ENCODE measurements around the gene PLCB1. TPM values are rescaled to one million over a fixed set of nuclear protein-coding genes. Genes with fewer than 3 reads are reported as not detected.
"Not testable (repeated sequence)": the region's sequence is repeated elsewhere in the genome, so short reads cannot be mapped to it uniquely, and the experiment has no call there.

Gene PLCB1
- polyA plus RNA-seq, 3 donors, result 36.5 to 51.1 (median 46.4) TPM

- DNase-seq (ENCODE audit: extremely low read depth in 1 of 11, low read depth in 9 of 11, low spot score in 4 of 11), result no peak
Observed at GRCh38 chr20:8812817-8813216, 680.8 kb downstream of the PLCB1 start.

GRCh38 chr20:8815208-8815607 lies 683.1 kb downstream of the PLCB1 start:
- DNase-seq (ENCODE audit: extremely low read depth in 1 of 11, low read depth in 9 of 11, low spot score in 4 of 11), result no peak

- DNase-seq (ENCODE audit: extremely low read depth in 1 of 11, low read depth in 9 of 11, low spot score in 4 of 11), result no peak
Observed at GRCh38 chr20:8829256-8829655, 697.2 kb downstream of the PLCB1 start.

- not testable (repeated sequence) for DNase-seq (ENCODE audit: extremely low read depth in 1 of 11, low read depth in 9 of 11, low spot score in 4 of 11)
Observed at GRCh38 chr20:8834294-8834693, 702.2 kb downstream of the PLCB1 start.

GRCh38 chr20:8834851-8835250 lies 702.8 kb downstream of the PLCB1 start:
- DNase-seq (ENCODE audit: extremely low read depth in 1 of 11, low read depth in 9 of 11, low spot score in 4 of 11), result no peak

DNA sequence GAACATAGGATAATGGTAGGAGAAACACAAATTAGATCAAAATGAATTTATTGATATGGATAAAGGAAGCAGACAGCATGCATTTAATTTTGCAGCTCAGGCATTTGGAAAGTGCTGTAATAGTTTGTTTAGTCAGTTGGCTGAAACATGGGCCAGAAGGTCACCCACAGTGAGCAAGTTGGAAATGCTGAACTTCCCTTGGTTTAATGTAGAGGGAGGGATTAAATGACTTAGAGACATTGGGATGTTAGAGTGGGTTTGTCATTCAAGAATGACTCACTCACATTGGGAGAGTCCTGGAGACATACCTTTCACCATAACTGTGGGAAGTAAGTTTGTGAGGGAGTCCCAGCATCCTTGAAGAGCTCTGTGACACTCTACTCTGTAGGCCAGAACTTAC lies 705.3 kb downstream of the PLCB1 start:
- no peak for DNase-seq (ENCODE audit: extremely low read depth in 1 of 11, low read depth in 9 of 11, low spot score in 4 of 11)

DNA sequence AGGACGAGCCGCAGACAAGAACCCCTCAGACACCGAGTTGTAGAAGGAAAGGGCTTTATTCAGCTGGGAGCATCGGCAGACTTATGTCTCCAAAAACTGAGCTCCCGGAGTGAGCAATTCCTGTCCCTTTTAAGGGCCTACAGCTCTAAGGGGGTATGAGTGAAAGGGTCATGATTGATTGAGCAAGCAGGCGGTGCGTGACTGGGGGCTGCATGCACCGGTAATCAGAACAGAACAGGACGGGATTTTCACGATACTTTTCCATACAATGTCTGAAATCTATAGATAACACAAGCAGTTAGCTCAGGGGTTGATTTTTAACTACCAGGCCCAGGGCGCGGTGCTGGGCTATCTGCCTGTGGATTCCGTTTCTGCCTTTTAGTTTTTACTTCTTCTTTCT lies 710.5 kb downstream of the PLCB1 start:
- DNase-seq (ENCODE audit: extremely low read depth in 1 of 11, low read depth in 9 of 11, low spot score in 4 of 11), result no peak

- no peak for DNase-seq (ENCODE audit: extremely low read depth in 1 of 11, low read depth in 9 of 11, low spot score in 4 of 11)
Observed at GRCh38 chr20:8844179-8844578, 712.1 kb downstream of the PLCB1 start.

DNA sequence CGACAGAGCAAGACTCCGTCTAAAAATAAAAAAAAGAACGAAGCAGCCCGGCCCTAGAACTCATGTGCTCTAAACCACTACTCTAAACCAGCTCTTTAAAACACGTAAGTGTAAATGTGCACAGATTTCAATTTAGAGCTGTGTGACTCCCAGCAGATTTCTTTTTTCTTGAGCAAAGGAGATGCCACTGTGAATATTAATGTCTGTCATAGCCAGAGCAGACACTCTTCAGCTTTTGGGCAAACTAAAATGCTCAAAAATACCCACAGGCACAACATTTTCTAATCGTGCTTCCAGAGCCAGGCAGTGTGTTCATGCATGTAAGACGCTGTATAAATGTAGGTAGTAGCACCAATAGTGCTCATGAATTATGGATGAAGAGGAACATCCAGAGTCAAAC lies 717.9 kb downstream of the PLCB1 start:
- DNase-seq (ENCODE audit: extremely low read depth in 1 of 11, low read depth in 9 of 11, low spot score in 4 of 11), result no peak

GRCh38 chr20:8851446-8851845 lies 719.4 kb downstream of the PLCB1 start:
- no peak for DNase-seq (ENCODE audit: extremely low read depth in 1 of 11, low read depth in 9 of 11, low spot score in 4 of 11)

- DNase-seq (ENCODE audit: extremely low read depth in 1 of 11, low read depth in 9 of 11, low spot score in 4 of 11), result not testable (repeated sequence)
Observed at GRCh38 chr20:8851919-8852318, 719.9 kb downstream of the PLCB1 start.

DNA sequence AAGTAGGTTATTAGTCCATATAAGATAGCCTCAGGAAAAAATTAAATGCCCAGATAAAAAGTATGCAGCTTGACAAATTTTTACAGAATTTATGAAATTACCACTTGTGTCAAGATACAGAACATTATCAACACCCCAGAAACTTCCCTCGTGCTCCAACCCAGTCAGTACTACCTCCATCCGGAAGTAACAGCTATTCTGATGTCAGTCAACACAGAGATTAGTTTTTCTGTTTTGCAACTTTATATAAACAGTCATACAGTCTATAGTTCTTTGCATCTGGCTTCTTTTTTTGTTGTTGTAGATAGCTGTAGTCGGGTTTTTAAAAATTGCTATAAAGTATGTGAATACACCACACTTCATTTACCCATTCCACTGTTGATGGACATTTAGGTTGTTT lies 721.1 kb downstream of the PLCB1 start:
- not testable (repeated sequence) for DNase-seq (ENCODE audit: extremely low read depth in 1 of 11, low read depth in 9 of 11, low spot score in 4 of 11)

- peak; percentile 52 to 83 (median 68) for DNase-seq (ENCODE audit: extremely low read depth in 1 of 11, low read depth in 9 of 11, low spot score in 4 of 11)
Observed at GRCh38 chr20:8853805-8854338, 721.8 kb downstream of the PLCB1 start.

- DNase-seq (ENCODE audit: extremely low read depth in 1 of 11, low read depth in 9 of 11, low spot score in 4 of 11), result peak in 4 of 11 donors; percentile 23 to 36 (median 29)
Observed at GRCh38 chr20:8854571-8854970, 722.5 kb downstream of the PLCB1 start.

- no peak for DNase-seq (ENCODE audit: extremely low read depth in 1 of 11, low read depth in 9 of 11, low spot score in 4 of 11)
Observed at GRCh38 chr20:8855315-8855714, 723.2 kb downstream of the PLCB1 start.

DNA sequence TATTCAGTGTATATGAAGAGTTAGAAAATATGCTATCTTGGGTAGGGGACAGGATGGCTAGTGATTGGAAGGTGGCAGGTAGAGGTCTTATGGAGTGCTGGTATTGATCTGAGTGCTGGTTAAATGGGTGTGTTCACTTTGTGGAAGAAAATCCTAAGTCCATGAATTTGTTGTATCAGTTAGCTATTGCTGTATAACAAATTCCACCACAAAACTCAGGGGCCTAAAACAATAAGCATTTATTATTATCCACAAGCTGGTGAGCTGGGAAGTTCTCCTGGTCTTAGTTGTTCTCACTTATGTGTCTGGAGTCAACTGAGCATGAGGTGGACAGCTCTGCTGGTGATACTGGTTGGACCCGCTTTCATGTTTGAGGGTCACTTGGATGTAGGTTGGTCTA lies 724.6 kb downstream of the PLCB1 start:
- DNase-seq (ENCODE audit: extremely low read depth in 1 of 11, low read depth in 9 of 11, low spot score in 4 of 11), result no peak

GRCh38 chr20:8858181-8858787 lies 726.2 kb downstream of the PLCB1 start:
- no peak for DNase-seq (ENCODE audit: extremely low read depth in 1 of 11, low read depth in 9 of 11, low spot score in 4 of 11)

GRCh38 chr20:8860011-8860495 lies 728.0 kb downstream of the PLCB1 start:
- no peak for DNase-seq (ENCODE audit: extremely low read depth in 1 of 11, low read depth in 9 of 11, low spot score in 4 of 11)

DNA sequence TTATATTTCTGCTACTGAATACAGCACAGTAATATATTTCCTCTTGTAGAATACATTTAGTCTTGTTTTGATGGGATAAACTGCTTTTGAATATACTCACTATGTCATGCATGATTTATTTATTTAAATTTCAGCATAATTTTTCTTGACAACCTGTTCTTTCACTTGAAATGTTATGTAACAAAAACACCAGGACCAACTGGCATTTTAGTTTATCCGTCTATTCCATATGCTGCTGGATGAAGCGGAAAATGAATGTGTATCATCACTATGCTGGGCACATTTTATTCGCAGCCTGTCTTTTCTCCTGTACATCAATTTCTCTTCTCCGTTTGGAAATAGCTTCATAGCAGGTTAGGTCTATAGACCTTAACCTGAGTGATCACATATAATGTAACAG lies 730.0 kb downstream of the PLCB1 start:
- no peak for DNase-seq (ENCODE audit: extremely low read depth in 1 of 11, low read depth in 9 of 11, low spot score in 4 of 11)

DNA sequence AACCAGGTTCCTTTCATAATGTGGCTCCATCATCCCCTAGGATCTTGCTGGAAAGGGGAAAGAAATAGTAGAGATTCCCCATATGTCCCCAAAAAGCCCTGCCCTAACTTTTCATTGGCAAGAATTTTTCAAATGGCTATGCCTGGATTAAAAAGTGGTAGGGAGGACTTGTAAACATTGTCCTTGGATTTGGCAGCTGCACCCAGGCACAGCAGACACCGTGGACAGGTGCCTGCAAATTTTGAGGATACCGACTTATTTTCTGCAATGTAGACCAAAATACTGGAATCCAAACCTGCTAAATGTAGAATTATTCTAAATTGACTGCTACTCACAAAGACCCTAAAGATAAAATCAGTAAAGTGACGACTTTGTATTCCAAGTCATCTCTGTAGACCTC lies 733.6 kb downstream of the PLCB1 start:
- no peak for DNase-seq (ENCODE audit: extremely low read depth in 1 of 11, low read depth in 9 of 11, low spot score in 4 of 11)

Measured in renal cortex interstitium (tissue), 11 donors.